OCI-M2 (cell line): ENCODE data around the gene KIFAP3.
"Not testable (repeated sequence)": the region's sequence is repeated elsewhere in the genome, so short reads cannot be mapped to it uniquely, and the experiment has no call there.

Experiments used
- DNase-seq: peaks from one replicate; lab custom pipeline; 2025; ENCODE audit not compliant: unreplicated experiment; lab: John Stamatoyannopoulos, UW

The KIFAP3 gene

GRCh38 chr1:169925505-169926482, 148.7 kb downstream of the KIFAP3 start:
- no peak for DNase-seq

GRCh38 chr1:169924829-169925228, 149.7 kb downstream of the KIFAP3 start:
- no peak for DNase-seq

GRCh38 chr1:169924063-169924462, 150.4 kb downstream of the KIFAP3 start:
- no peak for DNase-seq

GRCh38 chr1:169921080-169921479, 153.4 kb downstream of the KIFAP3 start:
- DNase-seq, result no peak

DNA sequence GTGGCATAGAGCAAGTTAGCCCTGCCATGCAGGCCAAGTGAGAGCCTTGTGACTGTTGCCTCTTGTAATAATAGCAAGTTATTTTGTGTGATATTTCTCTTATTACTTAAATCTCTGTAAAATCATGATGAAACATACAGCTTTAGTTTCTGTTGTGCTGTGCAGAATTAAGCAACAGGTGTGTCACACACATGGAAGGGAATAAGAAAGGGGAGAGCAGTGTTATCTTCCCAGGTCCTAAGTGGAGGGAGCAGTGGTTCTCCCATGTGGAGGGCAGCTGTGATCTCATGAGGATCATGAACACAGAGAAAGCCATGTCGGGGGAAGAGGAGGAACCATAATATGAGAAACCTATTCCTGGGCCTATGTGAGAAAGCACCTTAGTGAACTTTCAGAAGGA, 155.6 kb downstream of the KIFAP3 start:
- DNase-seq, result no peak

DNA sequence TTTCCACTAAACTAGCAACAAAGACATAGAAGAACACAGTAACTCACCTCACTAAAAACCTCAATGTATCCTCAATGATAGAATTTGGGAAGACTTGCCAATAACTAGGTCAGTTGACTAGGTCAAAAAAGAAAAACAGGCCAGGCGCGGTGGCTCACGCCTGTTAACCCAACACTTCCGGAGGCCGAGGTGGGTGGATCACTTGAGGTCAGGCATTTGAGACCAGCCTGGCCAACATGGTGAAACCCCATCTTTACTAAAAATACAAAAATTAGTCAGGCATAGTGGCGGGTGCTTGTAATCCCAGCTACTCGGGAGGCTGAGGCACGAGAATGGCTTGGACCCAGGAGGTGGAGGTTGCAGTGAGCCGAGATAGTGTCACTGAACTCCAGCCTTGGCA, 156.3 kb downstream of the KIFAP3 start:
- not testable (repeated sequence) for DNase-seq

- DNase-seq, result no peak
These were observed 159.3 kb downstream of the KIFAP3 start for GRCh38 chr1:169915150-169915549.

GRCh38 chr1:169914531-169914930, 160.0 kb downstream of the KIFAP3 start:
- no peak for DNase-seq

DNA sequence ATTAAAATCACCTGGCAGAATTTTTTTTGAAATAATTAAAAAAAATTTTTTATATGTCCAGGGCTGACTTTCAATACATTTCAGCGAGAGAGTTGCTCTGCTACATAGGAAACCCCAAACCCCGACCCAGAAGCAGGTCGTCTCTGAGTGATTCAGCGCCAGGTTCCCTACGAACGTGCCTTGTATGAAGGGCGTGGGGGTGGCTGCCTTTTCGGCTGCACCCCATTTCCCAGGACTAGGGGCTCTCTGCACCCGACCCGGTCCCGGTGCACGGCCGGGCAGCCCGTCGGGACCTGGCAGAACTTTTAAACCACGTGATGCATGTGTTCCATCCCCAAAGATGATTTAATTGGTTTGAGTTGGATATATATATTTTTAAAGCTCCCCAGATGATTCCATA, 165.0 kb downstream of the KIFAP3 start:
- no peak for DNase-seq

DNA sequence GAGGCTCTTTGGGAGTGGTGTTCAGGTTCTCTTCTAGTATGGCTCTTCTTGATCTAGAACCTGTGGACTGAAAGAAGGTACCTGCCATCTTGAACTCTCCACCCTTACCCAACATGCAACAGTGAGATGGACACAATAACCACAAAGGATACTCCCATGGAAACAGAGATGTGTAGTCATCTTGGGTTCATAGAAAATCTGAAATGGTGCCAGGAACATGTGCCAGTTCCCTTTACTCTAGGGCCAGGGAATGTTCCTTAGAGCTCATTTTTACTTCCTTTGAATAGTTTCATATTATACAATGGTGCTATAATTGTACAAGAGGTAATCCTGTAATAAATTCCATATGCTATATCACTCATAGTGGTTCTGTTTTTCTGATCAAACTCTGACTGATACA, 167.6 kb downstream of the KIFAP3 start:
- DNase-seq, result no peak

GRCh38 chr1:169904834-169905233, 169.7 kb downstream of the KIFAP3 start:
- no peak for DNase-seq

DNA sequence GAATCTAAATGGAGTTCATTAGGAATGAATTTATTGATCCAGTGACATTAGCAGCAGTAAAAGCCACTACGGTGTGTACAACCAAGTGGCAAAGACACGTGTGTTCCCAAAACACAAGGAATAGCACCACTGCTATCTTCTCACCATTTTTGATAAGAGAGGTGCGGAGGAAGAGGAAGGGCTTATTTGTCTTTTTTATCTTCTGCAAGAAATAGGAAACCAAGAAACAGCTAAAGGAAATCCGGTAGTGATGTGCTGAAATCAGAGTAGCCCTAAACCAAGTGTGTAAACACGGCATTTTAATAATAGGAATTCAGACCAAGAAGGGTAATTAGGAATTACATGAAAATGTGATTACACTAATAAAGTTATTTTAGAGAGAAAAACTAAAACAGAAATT, 171.7 kb downstream of the KIFAP3 start:
- no peak for DNase-seq

- DNase-seq, result no peak
These were observed 173.4 kb downstream of the KIFAP3 start for GRCh38 chr1:169901115-169901514.

DNA sequence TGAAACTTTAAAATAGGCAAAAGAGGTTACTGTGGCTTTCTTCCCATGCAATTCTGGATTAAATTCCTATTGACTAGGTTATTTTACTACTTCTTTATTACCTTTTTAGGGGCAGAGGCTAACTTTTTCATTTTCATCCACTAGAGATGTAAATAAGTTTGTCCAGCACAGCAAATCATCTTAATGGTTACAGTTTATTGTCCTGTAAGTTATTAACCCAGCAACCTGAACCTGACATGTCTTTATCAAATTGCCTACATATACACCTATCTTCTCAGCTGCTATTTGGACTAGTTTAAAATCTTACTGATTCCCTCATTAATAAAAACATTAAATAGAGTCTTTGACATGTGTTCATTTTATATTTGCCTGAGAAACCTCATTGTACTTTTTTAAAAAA, 173.9 kb downstream of the KIFAP3 start:
- DNase-seq, result no peak

GRCh38 chr1:169899519-169900217, 174.8 kb downstream of the KIFAP3 start:
- no peak for DNase-seq

- DNase-seq, result no peak
These were observed 178.5 kb downstream of the KIFAP3 start for GRCh38 chr1:169896013-169896412.

- DNase-seq, result no peak
These were observed 179.9 kb downstream of the KIFAP3 start for GRCh38 chr1:169894424-169895145.

DNA sequence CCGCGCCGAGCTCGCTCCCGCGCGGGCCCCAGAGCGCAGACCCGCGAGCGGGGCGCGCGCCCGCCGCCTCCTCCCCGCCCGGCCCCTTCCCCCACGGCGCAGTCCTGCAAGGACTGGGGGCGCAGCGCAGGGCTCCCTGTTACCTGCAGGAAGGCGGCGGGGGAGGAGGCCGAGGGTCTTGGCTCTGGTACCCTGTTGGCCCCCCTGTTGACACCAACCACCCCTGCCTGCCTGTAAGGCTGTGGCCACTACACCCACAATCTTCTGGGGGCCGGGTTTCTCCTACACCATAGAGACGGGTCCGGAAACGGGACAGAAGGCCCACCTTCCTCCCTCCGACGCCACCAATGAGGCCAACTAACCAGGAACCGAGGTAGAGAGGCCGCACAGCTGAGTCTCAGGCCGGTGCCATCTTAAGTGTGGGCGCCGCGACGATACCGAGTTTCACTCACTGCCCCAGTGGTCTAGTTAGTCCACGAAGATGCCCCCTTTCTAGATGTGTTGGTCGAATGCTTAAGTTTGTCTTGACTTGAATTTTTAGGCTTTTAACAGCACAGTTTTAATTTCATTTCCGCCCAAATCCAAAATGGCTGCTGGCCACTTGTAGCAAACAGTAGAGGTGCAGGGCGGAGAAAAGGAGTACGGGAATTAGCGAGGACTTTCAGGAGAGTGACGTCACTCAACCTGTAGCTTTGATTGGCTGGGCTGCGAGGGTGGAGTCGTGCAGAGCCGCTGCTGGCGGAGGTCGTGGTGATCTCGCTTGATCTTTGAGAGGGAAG, 180.7 kb downstream of the KIFAP3 start, which contains the start of gene SCYL3:
TSS of gene SCYL3 (minus strand) at position 252 of the 779 bp plus-strand sequence. CDS start 5,056 bp downstream, outside the sequence.
- peak; percentile 48 for DNase-seq

- no peak for DNase-seq
These were observed 181.4 kb downstream of the KIFAP3 start for GRCh38 chr1:169892927-169893644.
